Activated CD4-positive, alpha-beta T cell treated with anti-CD3 and anti-CD28 coated beads for 4 hours (primary cell): ENCODE results near the gene TUBGCP2.

Experiments used
- DNase-seq, 2 donors: peaks; one replicate each; pipeline ENCODE4 v3.0.0-alpha.2; 2020

Gene TUBGCP2

GRCh38 chr10:133342942-133343341, 34.3 kb upstream of the TUBGCP2 start:
- no peak for DNase-seq

DNA sequence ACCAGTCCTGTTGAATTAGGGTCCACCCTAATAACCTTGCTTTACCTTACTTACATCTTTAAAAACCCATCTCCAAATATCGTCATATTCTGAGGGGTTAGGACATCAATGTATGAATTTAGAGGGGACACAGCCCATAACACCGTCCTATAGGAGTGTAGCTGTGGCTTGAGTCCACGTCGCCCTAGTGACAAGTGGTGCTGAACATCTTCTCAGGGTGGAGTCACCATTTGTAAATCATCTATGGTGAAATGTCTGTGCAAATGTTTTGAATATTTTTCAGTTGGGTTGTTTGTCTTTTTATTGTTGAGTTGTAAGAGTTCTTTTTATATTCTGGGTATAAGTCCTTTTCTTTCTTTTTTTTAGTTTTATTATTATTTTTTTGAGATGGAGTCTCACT, 33.3 kb upstream of the TUBGCP2 start:
- no peak for DNase-seq

DNA sequence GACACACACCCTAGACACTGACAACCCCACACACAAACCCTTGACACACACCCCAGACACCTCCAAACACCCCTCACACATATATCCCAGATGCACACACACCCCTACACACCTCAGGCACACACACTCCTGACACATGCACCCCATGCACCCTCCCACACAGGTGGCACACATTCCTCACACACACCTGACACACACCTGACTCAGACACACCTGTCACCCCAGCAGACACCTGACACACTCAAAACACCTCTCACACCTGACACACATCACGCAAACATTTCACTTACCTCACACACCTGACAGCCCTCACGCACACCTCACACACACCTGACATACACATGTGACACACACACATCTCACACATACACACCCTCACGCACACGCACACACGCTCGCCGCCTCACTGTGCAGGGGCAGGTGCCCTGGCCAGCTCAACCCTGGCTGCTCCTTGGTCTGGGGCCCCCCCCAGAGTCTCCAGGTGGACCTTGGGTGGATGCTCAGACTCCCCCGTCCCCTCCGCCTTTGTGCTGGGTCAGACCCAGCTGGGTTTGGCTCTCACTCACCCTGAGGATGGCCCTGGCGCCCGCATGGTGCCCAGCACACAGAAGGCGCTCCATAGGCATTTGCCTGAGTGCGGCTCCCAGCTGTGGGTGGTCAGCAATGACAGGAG, 31.2 kb upstream of the TUBGCP2 start:
- DNase-seq = no peak

GRCh38 chr10:133338080-133339071, 29.7 kb upstream of the TUBGCP2 start:
- DNase-seq = no peak

GRCh38 chr10:133337370-133337725, 28.7 kb upstream of the TUBGCP2 start:
- DNase-seq = no peak

DNA sequence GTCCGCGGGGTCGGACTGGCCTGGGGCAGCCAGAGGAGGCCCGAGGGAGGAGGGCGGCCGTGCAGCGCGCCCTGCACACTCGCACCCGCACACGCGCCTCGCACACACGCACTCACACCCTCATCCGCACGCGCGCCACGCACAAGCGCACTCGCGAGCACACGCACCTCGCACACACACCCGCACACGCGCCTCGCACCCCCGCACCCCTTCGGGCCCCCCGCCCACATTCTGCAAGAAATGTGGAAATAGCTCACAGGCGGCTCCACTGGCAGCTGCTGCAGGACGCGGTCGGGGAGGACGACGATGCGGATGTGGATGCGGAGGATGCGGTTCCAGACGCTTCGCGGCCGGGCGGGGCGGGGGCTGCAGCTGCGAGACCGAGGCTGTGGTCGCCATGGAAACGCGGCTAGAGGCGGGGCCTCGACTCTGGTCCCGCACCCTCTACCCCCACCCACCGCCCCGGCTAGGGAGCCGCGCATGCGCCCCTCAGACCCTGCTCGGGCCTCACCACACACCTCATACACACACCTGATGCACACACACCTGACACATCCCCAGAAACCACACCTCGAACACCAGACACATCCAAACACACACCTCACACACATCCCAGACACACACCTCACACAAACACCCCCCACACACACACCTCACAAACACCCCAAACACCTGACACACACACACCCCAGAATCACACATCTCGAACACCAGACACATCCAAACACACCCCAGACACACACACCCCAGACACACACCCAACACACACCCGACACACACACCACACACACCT, 28.1 kb upstream of the TUBGCP2 start, which contains the start of gene CALY:
TSS of gene CALY (minus strand) at position 320 of the 793 bp plus-strand sequence. CDS start 7,907 bp downstream, outside the sequence.
- DNase-seq = peak; percentile 75 to 84

DNA sequence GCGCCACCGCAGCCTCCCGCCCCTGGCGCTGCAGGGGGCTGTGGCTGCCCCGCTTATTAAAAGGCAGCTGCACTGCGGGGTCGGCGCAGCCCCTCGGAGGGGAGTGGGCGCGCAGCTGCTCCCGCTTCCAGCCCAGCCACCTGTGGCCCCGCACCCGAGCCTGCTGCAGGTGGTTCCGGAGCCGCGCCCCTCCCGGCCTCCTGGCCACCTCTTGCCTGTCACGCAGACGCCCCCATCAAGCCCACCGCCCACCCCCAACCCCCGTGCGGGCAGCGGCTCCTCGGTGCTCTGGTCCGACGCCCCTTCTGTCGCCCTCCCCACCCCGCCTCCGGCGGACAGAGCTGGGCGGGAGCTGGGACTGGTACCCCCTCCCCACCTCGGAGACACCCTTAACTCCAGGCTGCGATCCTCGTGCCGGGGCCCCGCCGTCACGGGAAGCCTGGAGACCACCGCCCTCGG, 27.5 kb upstream of the TUBGCP2 start:
- DNase-seq = no peak

- peak; percentile 82 to 83 for DNase-seq
These were observed 26.8 kb upstream of the TUBGCP2 start for GRCh38 chr10:133335246-133336117.

DNA sequence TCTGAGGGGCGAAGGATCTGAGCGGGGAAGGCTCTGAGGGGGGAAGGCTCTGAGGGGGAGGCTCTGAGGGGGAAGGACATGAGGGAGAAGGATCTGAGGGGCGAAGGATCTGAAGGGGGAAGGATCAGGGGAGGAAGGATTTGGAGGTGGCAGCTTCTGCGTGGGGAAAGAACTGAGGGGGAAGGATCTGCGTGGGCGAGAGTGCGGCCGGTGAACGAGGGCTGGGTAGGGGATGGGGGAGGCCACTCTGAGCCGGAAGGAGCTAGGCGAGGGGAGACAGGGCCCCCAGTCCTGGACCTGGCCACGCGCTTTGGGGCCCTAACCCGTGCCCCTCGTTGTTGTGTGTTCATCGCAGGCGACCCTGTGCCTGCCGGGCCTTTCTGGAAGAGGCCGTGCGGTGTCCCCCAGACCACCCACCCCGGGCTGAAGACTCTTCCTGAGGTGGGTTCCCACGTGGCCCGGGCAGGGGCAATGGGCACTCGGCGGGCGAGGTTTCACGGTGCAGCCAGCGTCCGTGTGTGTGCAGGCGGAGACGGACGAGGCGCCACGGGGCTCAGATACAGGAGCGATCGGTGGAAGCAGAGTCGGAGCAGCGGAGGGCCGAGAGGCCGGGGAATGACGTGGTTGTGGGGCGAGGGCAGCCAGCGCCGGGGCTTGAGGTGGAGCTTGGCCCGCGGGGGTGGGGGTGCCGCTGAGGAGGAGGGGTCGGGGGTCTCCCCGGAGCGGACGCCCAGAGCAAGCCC, 26.0 kb upstream of the TUBGCP2 start:
- DNase-seq = no peak

DNA sequence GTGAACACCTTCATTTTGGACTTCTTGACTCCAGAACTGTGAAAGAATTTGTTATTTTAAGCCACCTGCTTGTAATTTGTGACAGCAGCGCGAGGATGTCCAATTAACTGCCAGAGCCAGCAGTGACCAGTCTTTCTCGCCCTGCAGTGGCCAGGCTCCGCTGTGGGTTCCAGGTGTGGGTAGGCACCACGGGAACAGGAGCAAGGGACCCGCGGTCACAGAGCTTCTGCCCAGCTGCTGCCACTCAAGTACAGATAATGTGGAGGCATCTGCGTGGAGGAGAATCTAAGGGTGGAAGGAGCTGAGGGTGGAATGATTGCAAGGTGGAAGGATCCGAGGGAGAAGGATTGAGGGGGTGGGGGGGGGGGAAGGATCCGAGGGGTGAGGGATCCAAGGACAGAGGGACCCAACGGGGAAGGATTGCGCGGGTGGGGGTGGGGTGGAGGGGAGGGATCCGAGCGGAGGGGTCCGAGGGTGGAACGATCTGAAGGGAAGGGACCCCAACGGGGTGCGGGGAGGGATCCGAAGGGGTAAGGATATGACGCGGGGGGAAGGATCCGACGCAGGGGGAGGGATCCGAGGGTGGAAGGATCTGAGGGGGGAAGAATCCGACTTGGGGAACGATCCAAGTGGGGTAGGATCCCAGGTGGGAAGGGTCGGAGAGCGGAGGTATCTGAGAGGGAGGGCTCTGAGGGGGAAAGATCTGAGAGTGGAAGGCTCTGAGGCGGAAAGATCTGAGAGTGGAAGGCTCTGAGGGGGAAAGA, 24.4 kb upstream of the TUBGCP2 start:
- DNase-seq = no peak

DNA sequence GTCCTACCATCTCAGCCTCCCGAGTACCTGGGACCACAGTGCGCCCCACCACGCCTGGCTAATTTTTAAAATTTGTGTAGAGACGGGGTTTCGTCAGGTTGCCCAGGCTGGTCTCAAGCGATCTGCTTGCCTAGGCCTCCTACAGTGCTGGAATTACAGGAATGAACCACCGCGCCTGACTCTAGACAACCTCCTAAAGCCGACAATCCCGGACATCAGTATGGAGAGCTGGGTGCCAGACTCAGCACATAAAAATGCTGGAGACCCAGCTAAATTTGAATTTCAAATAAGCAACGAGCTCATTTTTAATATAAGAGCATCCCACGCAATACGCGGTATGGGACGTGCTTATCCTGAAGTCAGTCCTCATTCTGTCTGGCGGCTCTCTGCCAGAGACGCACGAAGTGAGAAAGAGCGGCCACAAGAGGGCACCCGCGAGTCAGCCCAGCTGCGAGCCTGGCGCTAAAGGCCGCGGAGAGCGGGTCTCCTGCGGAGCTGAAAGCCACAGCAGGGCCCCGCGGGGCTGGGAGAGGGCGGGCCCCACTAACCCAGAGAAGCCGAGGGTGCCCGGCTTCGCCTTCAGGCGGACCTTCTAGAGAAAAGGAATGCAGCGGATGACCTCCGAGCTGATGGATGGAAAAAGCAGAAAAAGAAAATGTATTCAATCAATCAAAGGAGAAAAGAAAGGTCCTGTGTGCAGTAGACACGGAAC, 21.0 kb upstream of the TUBGCP2 start:
- peak; percentile 84 to 90 for DNase-seq

- DNase-seq = no peak
These were observed 20.0 kb upstream of the TUBGCP2 start for GRCh38 chr10:133328358-133329343.

GRCh38 chr10:133327651-133328357, 19.1 kb upstream of the TUBGCP2 start:
- DNase-seq = no peak

DNA sequence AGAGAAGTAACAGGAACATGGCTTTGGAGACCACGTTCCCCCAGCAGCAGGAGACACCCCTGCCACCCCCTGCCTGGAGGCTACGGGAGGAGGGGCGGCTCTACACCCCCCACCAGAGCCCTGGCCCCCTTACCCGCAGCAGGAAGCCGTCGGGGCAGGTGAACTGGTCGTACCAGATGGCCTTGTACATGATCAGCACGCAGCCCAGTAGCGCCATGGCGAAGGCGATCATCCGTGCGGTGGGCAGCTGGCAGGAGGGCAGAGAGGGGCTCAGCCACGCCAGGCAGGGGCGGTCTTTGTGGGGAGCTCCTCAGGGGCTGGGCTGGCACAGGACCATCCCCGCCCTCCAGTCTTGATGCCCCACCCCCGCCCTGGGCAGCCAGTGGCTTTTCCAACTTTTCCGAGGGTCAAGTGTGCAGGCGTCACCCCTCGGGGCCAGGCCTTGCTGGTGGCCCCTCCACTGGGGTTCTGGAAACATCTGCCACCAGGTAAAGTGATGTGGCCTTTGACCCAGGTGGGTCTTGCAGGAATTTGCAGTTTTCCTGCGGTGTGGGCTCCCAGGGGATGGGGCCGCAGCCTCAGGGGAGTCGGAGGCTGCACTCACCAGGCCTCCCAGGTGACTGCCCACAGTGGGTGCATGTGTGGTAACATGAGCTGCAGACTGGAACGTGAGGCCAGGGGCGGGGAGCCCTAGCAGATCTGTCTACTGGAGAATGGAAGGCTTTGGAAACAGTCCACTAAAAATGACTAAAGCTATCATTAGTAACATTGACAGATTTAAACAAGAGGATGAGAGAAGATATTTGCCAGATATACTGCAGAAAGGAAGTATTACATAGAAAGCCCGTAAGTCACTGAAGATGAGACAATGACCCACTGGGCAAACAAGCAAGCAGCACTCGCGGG, 18.3 kb upstream of the TUBGCP2 start:
- DNase-seq = no peak

- no peak for DNase-seq
These were observed 17.5 kb upstream of the TUBGCP2 start for GRCh38 chr10:133326223-133326551.

- peak in 1 of 2 donors; percentile 30 for DNase-seq
These were observed 17.0 kb upstream of the TUBGCP2 start for GRCh38 chr10:133325440-133326222.
